SK-N-SH treated with all-trans-retinoic acid at 6 μM for 48 hours (cell line): Measurements from ENCODE around the gene SGF29.

Experiments
- BACH2 ChIP-seq: fragments of 250-450 bp; sonication (Bioruptor Pico); IDR thresholded peaks from 2 replicates; pipeline ENCODE4 v1.9.0; 2021; ENCODE audit warnings: mild to moderate bottlenecking, borderline replicate concordance
- CREB5 ChIP-seq: fragments of 250-450 bp; sonication (Bioruptor Pico); IDR thresholded peaks from 2 replicates; pipeline ENCODE4 v1.5.1; 2020; ENCODE audit warnings: low read depth, mild to moderate bottlenecking, moderate library complexity
- CSDC2 ChIP-seq: fragments of 250-450 bp; sonication (Bioruptor Pico); IDR thresholded peaks from 2 replicates; pipeline ENCODE4 v1.5.0; 2020; ENCODE audit warnings: mild to moderate bottlenecking, moderate library complexity
- ESRRG ChIP-seq: fragments of 250-450 bp; sonication (Bioruptor Pico); IDR thresholded peaks from 2 replicates; pipeline ENCODE4 v1.6.1; 2021; ENCODE audit warnings: mild to moderate bottlenecking
- GLIS3 ChIP-seq: fragments of 250-450 bp; sonication (Bioruptor Pico); IDR thresholded peaks from 2 replicates; pipeline ENCODE4 v1.5.0; 2020; ENCODE audit warnings: mild to moderate bottlenecking, moderate library complexity
- ISL1 ChIP-seq: fragments of 250-450 bp; sonication (Bioruptor Pico); IDR thresholded peaks from 2 replicates; pipeline ENCODE4 v2.1.2; 2022; ENCODE audit warnings: mild to moderate bottlenecking, moderate library complexity
- OSR1 ChIP-seq: fragments of 250-450 bp; sonication (Bioruptor Pico); IDR thresholded peaks from 2 replicates; pipeline ENCODE4 v1.8.0; 2022; ENCODE audit warnings: moderate library complexity, mild to moderate bottlenecking, inconsistent platforms
- PATZ1 ChIP-seq: fragments of 250-450 bp; sonication (Bioruptor Pico); IDR thresholded peaks from 2 replicates; pipeline ENCODE4 v1.8.0; 2020; ENCODE audit warnings: mild to moderate bottlenecking, moderate library complexity, borderline replicate concordance
- RARB ChIP-seq: fragments of 250-450 bp; sonication (Bioruptor Pico); IDR thresholded peaks from 2 replicates; pipeline ENCODE4 v1.8.0; 2021; ENCODE audit warnings: mild to moderate bottlenecking, moderate library complexity
- SNAI2 ChIP-seq: fragments of 250-450 bp; sonication (Bioruptor Pico); IDR thresholded peaks from 2 replicates; pipeline ENCODE4 v1.5.0; 2020; ENCODE audit warnings: mild to moderate bottlenecking, moderate library complexity
- TCF4 ChIP-seq: fragments of 250-450 bp; sonication (Bioruptor Pico); IDR thresholded peaks from 2 replicates; pipeline ENCODE4 v1.8.0; 2021; ENCODE audit warnings: mild to moderate bottlenecking, moderate library complexity, borderline replicate concordance
- ZFP3 ChIP-seq: fragments of 250-450 bp; sonication (Bioruptor Pico); IDR thresholded peaks from 2 replicates; pipeline ENCODE4 v1.5.0; 2020; ENCODE audit warnings: mild to moderate bottlenecking, moderate library complexity
- ZNF565 ChIP-seq: fragments of 450-650 bp; formaldehyde crosslinking; conservative IDR thresholded peaks from 2 replicates; pipeline ENCODE4 v1.5.0; 2020; ENCODE audit warnings: low read depth, mild to moderate bottlenecking, moderate library complexity

- TF ChIP-seq ZNF565 (CRISPR knock-in tag) (no peak), ZFP3 (CRISPR knock-in tag) (no peak), SNAI2 (no peak), ESRRG (CRISPR knock-in tag) (no peak), BACH2 (CRISPR knock-in tag) (no peak), TCF4 (no peak), GLIS3 (CRISPR knock-in tag) (no peak), RARB (CRISPR knock-in tag) (no peak), ISL1 (CRISPR knock-in tag) (no peak), PATZ1 (no peak), CREB5 (no peak), CSDC2 (CRISPR knock-in tag) (no peak), OSR1 (CRISPR knock-in tag) (no peak)
Measured at GRCh38 chr16:28511801-28512789, 41.6 kb upstream of the SGF29 start.
